ENCODE results near the gene RNF6.
"Not testable (repeated sequence)": the region's sequence is repeated elsewhere in the genome, so short reads cannot be mapped to it uniquely, and the experiment has no call there.

Gene RNF6

GRCh38 chr13:26221721-26222519 is at the start of gene RNF6:
RNF6 (minus strand) TSS chr13:26222314; CDS start chr13:26219649, 2,665 bp downstream.
- peak; percentile 96 for DNase-seq

GRCh38 chr13:26270707-26271106 is 48.6 kb upstream of the RNF6 start:
- no peak for DNase-seq

- DNase-seq, result no peak
Measured at GRCh38 chr13:26266311-26266710, 44.2 kb upstream of the RNF6 start.

GRCh38 chr13:26262156-26262555 is 40.0 kb upstream of the RNF6 start:
- no peak for DNase-seq

- DNase-seq, result no peak
Measured at GRCh38 chr13:26259634-26260033, 37.5 kb upstream of the RNF6 start.

DNA sequence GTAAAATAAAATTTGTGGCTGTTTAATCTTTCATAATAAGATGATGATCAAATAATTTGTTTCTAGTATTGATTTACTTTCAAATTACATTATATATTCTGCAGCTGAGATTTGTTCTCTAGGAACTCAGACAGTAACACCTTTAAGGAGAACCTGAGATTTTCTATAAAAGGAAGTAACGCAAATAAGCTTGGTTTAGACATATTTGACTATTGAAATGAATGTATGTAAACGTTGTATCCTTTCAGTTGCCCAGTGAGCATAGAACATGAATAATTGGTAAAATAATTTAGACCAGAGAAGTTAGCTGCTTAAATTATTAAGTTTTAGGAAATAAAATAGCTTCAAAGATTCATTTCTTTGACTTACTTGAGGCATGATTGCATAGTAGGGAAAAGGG is 34.9 kb upstream of the RNF6 start:
- DNase-seq, result no peak

- no peak for DNase-seq
Measured at GRCh38 chr13:26255691-26256277, 33.7 kb upstream of the RNF6 start.

DNA sequence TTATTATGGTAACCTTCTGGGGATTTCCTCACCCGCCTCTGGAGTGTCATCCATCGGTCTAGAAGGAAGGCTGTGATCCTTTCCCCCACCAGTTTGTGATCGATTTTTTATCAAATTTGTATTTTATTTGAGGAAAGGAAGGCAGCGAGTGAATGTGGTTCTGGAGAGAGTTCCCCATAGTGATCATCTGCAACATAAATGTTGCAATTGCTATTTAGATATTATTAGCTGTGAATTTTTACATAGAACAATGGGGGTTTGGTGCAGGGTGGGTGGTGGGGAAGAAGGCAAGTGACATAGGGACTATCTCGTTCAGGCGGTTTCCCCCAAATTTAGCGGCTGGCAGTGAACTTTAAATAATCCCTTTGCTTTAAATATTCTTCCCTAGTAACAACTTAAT is 33.0 kb upstream of the RNF6 start:
- no peak for DNase-seq

- DNase-seq, result peak; percentile 56
Measured at GRCh38 chr13:26254583-26255111, 32.5 kb upstream of the RNF6 start.

GRCh38 chr13:26253787-26254582 is 31.9 kb upstream of the RNF6 start, which contains the start of gene CDK8:
CDK8 (plus strand) TSS chr13:26254129; CDS start chr13:26254642, 513 bp downstream.
- DNase-seq, result peak; percentile 95

GRCh38 chr13:26253262-26253786 is 31.2 kb upstream of the RNF6 start:
- no peak for DNase-seq

DNA sequence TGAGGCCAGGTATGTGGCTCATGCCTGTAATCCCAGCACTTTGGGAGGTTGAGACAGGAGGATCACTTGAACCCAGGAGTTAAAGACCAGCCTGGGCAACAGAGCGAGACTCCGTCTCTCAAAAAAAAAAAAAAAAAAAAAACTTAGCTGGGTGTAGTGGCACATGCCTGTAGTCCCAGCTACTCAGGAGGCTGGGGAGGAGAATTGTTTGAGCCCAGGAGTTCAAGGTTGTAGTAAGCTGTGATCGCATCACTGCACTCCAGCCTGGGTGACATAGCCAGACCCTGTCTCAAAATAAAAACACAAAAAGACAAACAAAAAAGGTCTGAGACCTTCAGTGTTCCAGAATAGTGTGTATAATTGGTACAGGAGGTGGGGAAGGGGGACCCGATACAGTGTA is 29.9 kb upstream of the RNF6 start:
- DNase-seq, result not testable (repeated sequence)

DNA sequence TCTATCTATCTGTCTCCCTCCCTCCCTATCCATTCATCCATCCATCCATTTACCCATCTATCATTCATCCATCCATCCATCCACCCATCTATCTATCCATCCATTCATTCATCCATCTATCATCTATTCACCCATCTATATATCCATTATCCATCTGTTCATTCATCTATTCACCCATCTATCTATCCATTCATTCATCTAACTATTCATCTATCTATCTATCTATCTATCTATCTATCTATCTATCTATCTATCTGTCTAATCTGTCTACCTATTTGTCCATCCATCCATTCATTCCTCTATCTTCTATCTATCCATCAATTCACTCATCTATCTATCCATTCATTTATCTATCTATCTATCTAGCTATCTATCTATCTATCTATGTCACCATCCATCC is 27.4 kb upstream of the RNF6 start:
- DNase-seq, result no peak

DNA sequence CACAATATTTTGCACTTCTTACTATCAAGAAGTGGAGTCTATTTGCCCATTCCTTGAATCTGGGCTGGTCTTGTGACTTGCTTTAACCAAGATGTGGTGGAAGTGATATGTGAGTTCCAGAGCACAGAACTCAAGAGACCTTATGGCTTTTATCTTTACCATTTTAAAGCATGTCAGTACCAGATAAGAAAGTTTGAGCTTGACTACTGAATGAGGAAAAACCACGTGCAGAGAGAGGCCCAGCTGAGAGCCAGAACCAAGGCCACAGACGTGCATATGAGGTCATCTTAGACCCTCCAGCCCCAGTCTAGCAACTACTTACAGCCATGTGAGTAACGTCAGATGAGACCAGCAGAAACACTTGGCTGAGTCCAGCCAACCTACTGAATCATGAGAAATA is 25.5 kb upstream of the RNF6 start:
- no peak for DNase-seq

DNA sequence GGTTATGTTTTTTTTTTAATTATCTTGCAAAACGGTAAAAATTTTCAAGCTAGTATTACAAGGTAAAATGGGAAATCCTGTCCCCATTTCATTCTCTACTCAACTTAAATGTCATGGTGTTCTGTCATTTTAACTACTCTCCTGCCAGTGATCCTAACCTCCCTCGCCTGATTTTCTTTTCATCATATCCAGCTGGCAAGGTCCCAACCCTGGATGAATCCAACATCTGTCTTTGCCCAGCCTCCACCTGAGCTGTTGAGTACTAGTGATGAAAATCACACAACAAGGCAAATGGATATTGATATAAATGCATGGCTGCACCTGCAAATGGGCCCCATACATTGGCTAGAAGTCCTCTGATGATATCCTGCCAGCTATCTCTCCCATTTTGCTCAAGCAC is 24.9 kb upstream of the RNF6 start:
- DNase-seq, result no peak

- DNase-seq, result no peak
Measured at GRCh38 chr13:26246154-26246553, 24.0 kb upstream of the RNF6 start.

DNA sequence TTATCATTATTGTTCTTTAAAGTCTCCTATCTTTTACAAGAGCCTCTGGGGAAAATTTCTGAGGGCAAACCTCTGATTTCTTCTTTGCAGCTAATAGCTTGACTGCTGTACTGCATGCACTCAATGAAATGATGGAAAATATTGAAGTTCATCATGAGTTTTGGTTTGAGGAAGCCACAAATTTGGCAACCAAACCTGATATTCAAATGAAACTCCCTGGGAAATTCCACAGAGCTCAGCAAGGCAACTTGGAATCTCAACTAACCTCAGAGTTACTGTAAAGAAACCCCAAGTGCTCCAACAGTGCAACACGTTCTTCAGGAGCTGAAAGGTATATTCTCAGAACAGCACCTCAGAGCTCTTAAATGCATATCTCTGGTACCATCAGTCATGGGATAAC is 14.2 kb upstream of the RNF6 start:
- DNase-seq, result no peak

GRCh38 chr13:26230703-26231102 is 8.6 kb upstream of the RNF6 start:
- DNase-seq, result no peak

GRCh38 chr13:26229080-26229615 is 7.0 kb upstream of the RNF6 start:
- DNase-seq, result no peak

GRCh38 chr13:26228096-26228495 is 6.0 kb upstream of the RNF6 start:
- DNase-seq, result peak; percentile 24

DNA sequence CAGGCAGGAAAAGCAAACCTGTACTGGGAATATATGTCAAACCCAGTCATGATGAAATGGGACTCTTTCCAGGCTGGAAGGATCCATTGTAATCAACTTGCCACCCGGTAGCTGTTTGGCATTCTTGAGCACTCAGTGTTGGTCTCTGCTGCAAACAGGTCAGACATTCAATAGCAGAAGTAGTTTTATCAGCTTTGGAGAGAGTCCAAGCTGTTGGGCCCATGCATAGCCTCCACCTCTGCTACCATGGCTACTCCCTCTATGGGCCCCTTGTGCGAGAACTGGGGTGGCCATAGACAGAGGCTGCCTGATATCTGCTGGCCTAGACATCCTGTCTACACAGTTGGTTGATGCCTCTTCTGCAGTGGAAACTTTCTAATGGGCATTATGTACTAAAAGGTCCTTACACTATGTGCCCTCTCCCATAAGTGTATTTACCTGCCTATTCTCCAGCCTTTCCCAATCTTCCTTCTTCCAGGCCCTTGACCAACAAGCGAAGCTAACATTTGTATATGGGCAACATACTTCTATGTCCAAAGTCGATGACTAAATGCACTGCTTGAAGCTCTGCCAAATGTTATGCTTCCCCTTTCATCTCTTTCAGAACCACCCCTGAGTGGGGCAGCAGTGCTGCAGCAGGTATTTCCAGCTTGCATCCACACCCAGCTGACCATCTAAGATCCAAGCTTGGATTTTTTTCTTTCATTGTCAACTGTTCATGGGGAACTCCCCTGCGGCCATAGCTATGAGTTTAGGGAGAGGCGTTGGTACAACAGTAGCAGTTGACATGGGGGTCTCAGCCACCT is 5.3 kb upstream of the RNF6 start:
- DNase-seq, result no peak

Data from right hindlimb (tissue), 1 donor.